GM12878 (cell line): ENCODE data around the gene RPL3. TPM values are rescaled to one million over a fixed set of nuclear protein-coding genes. Genes with fewer than 3 reads are reported as not detected.
A peak's percentile ranks its signal among the peaks of the same experiment; 100 is the strongest.

Source experiments
- ATAC-seq: fragments of 200-7000 bp; cut with Tn5 transposase; 3 replicates; pipeline ENCODE4 v1.9.1; 2020; ENCODE audit warnings: mild to moderate bottlenecking, moderate library complexity
- BruUV-seq: library from RNA; stranded (reverse); fragments of 400-500 nt; replicated peaks from 2 replicates; lab custom pipeline; 2021; lab: Mats Ljungman, UMichigan
- CTCF ChIA-PET: fragments of 300-600 bp; sonication (Branson Sonifier 250); formaldehyde crosslinking; extraction: SDS; loops from one replicate; lab custom pipeline; 2021; ENCODE audit warnings: inconsistent platforms; lab: Yijun Ruan, JAX
- POLR2A ChIA-PET: fragments of 350-600 bp; formaldehyde crosslinking; extraction: SDS; loops from one replicate; lab custom pipeline; 2021; ENCODE audit warnings: inconsistent platforms; lab: Charles Lee
- RAD21 ChIA-PET: fragments of 300-600 bp; sonication (Branson Sonifier 250); formaldehyde crosslinking; loops from one replicate; lab custom pipeline; 2023; ENCODE audit warnings: antibody characterized with exemption; ENCODE audit not compliant: unreplicated experiment; lab: Charles Lee
- SMC1A ChIA-PET: fragments of 300-600 bp; sonication (Branson Sonifier 250); formaldehyde crosslinking; loops from one replicate; lab custom pipeline; 2023; ENCODE audit not compliant: unreplicated experiment, uncharacterized antibody; lab: Charles Lee
- DNase-seq: peaks from one replicate; pipeline ENCODE4 v3.0.0-alpha.2; 2011; ENCODE audit warnings: low read depth, low spot score
- FAIRE-seq: peaks from 3 replicates; lab custom pipeline; 2011; peaks lifted over from hg19 to GRCh38; lab: Jason Lieb, UNC
- H2AFZ ChIP-seq: 2 replicates; pipeline ENCODE4 v1.6.0; 2011; ENCODE audit warnings: low read depth, low read length, control low read depth; ENCODE audit not compliant: control insufficient read depth
- H3K27ac ChIP-seq: 2 replicates; pipeline ENCODE4 v1.5.1; 2011; ENCODE audit warnings: control low read depth; ENCODE audit not compliant: control insufficient read depth, insufficient read depth
- H3K27me3 ChIP-seq, 2 experiments: replicated peaks in 1 of 2; 2 replicates each; pipeline versions ENCODE4 v1.6.0 to v1.6.1; 2011; ENCODE audit warnings: low read length in 1 of 2; ENCODE audit not compliant: control insufficient read depth in 2 of 2, insufficient read depth in 2 of 2
- H3K36me3 ChIP-seq, 2 experiments: 2 replicates each; pipeline ENCODE4 v1.5.1; 2011; ENCODE audit warnings: low read length in 1 of 2; ENCODE audit not compliant: control insufficient read depth in 2 of 2, insufficient read depth in 2 of 2
- H3K4me1 ChIP-seq: 2 replicates; pipeline ENCODE4 v1.6.1; 2011; ENCODE audit warnings: mild to moderate bottlenecking, low read length, moderate library complexity, mixed read lengths; ENCODE audit not compliant: control insufficient read depth, insufficient read depth
- H3K4me2 ChIP-seq: 2 replicates; pipeline ENCODE4 v1.6.0; 2011; ENCODE audit warnings: control low read depth; ENCODE audit not compliant: control insufficient read depth, insufficient read depth
- H3K4me3 ChIP-seq: fragments of 200-600 bp; sonication (generic); 2 replicates; pipeline ENCODE4 v1.5.1; 2016
- H3K79me2 ChIP-seq: 2 replicates; pipeline ENCODE4 v1.6.0; 2011; ENCODE audit warnings: low read length; ENCODE audit not compliant: control insufficient read depth, insufficient read depth
- H3K9ac ChIP-seq: 2 replicates; pipeline ENCODE4 v1.8.0; 2011; ENCODE audit warnings: low read length, control low read depth, mixed read lengths; ENCODE audit not compliant: control insufficient read depth, insufficient read depth
- H3K9me3 ChIP-seq: replicated peaks from 3 replicates; pipeline ENCODE4 v1.5.1; 2011; ENCODE audit warnings: mild to moderate bottlenecking, low read length; ENCODE audit not compliant: control insufficient read depth, insufficient read depth
- H4K20me1 ChIP-seq: 2 replicates; pipeline ENCODE4 v1.6.0; 2011; ENCODE audit not compliant: control insufficient read depth, insufficient read depth
- CHD1 ChIP-seq: IDR thresholded peaks from 2 replicates; pipeline ENCODE4 v1.6.1; 2012; ENCODE audit warnings: low read depth, low read length, improper control_type of control experiment
- CTCF ChIP-seq, 3 experiments: IDR thresholded peaks in 2 of 3; conservative IDR thresholded peaks in 1 of 3; 2 replicates each; pipeline ENCODE4 v1.5.1; 2011; ENCODE audit warnings: low read depth in 3 of 3, low read length in 3 of 3, mild to moderate bottlenecking in 3 of 3, control low read depth in 2 of 3, moderate library complexity in 2 of 3, inconsistent platforms in 1 of 3, mixed read lengths in 1 of 3; ENCODE audit not compliant: control insufficient read depth in 2 of 3, insufficient read depth in 1 of 3; ENCODE audit errors: extremely low read depth in 1 of 3
- EED ChIP-seq: sonication (generic); IDR thresholded peaks from 2 replicates; pipeline ENCODE4 v1.6.1; 2016; ENCODE audit warnings: antibody characterized with exemption, low read depth
- EZH2 ChIP-seq: IDR thresholded peaks from 2 replicates; pipeline ENCODE4 v1.6.1; 2012; ENCODE audit warnings: low read depth, mild to moderate bottlenecking, control low read depth, inconsistent platforms, low read length, borderline replicate concordance; ENCODE audit not compliant: control insufficient read depth
- FOS ChIP-seq: IDR thresholded peaks from 3 replicates; pipeline ENCODE4 v1.6.1; 2011; ENCODE audit warnings: borderline replicate concordance; ENCODE audit not compliant: insufficient read length; ENCODE audit errors: extremely low read depth
- HCFC1 ChIP-seq: fragments of 150-350 bp; IDR thresholded peaks from 2 replicates; pipeline ENCODE4 v1.6.1; 2014; ENCODE audit warnings: low read length
- SIX5 ChIP-seq: IDR thresholded peaks from 2 replicates; pipeline ENCODE4 v1.6.1; 2011; ENCODE audit warnings: mild to moderate bottlenecking, low read depth, low read length, moderate library complexity; ENCODE audit not compliant: severe bottlenecking
- SMARCA5 ChIP-seq: fragments of 450-650 bp; IDR thresholded peaks from 2 replicates; pipeline ENCODE4 v1.6.1; 2017; ENCODE audit warnings: mild to moderate bottlenecking
- ZBTB33 ChIP-seq: fragments of 450-650 bp; IDR thresholded peaks from 2 replicates; pipeline ENCODE4 v1.6.1; 2017; ENCODE audit warnings: mild to moderate bottlenecking
- WGBS: methylation state at CpG from one replicate; pipeline ENCODE4 v1.1.6; 2016; ENCODE audit warnings: low lambda C conversion rate; ENCODE audit not compliant: insufficient replicate concordance, insufficient coverage; ENCODE audit errors: missing lambda C conversion rate; 5-methylcytosine and 5-hydroxymethylcytosine counted together
- in situ Hi-C: fragments of 300-500 bp; cut with MboI; formaldehyde crosslinking; loops from 9 replicates; pipeline ENCODE4 v1.14.3; 2018; ENCODE audit warnings: mixed read lengths
- intact Hi-C: fragments of 100-400 bp; cut with micrococcal nuclease; formaldehyde crosslinking; loops from one replicate; pipeline ENCODE4 v1.14.2; 2022; ENCODE audit not compliant: unreplicated experiment
- polyA plus RNA-seq, 11 experiments: library from polyadenylated mRNA; depleted of rRNA in 4 of 11; unstranded in 6 of 11; stranded (reverse) in 5 of 11; fragments of >200 nt; fragmentation: Nextera tagmentation in 4 of 11; fragmentation: Illumina TruSeq in 1 of 11; extraction: Ambion mirVana in 4 of 11; extraction: Trizol in 1 of 11; gene quantifications; 1 replicate in 1 of 11; 2 replicates in 10 of 11; pipeline versions ENCODE4 v1.2.1 to v1.2.3, GENCODE V29; 2011 to 2016; ENCODE audit warnings: inconsistent platforms in 2 of 11, missing spikeins in 2 of 11, low read depth in 1 of 11
- total RNA-seq, 4 experiments: library from RNA; depleted of rRNA in 3 of 4; stranded (reverse); fragments of >200 nt in 3 of 4; fragmentation: Illumina TruSeq in 1 of 4; extraction: Trizol in 1 of 4; gene quantifications; 2 replicates each; pipeline versions ENCODE4 v1.2.1 to v1.2.3, GENCODE V29; 2013 to 2021

RPL3 gene
- total and polyA plus RNA-seq, 10 of the 15 experiments (the other 5 are each of a cell fraction or from before 2014, with no cell fraction given), result 1,534 to 6,791 (median 3,992) TPM

GRCh38 chr22:39292031-39292462, 27.4 kb downstream of the RPL3 start:
- Histone ChIP-seq H3K27ac (no peak overlapping the region), H3K4me2 (no peak overlapping the region), H3K4me1 (peaks cover 6% of the 10 kb centered on the region), H3K79me2 (no peaks in the 10 kb centered on the region), H3K27me3 (no peaks in the 10 kb centered on the region), H3K9ac (no peak overlapping the region), H4K20me1 (no peaks in the 10 kb centered on the region), H3K9me3 (no peaks in the 10 kb centered on the region), H2AFZ (no peak overlapping the region), H3K4me3 (no peak overlapping the region), H3K36me3 (no peaks in the 10 kb centered on the region)
- TF ChIP-seq SIX5 (no peak), FOS (no peak), HCFC1 (no peak), ZBTB33 (no peak)
- SMC1A ChIA-PET, result no interaction called here
- intact Hi-C loops (no loop called here), in situ Hi-C loops (no loop called here)
- POLR2A ChIA-PET, result no interaction called here
- ATAC-seq (no peak), FAIRE-seq (no peak), DNase-seq (no peak)
- CTCF ChIA-PET, result no interaction called here
- WGBS, result 68% methylated on average over 9 of the region's 19 CpGs
- BruUV-seq, result no TSS peak
- RAD21 ChIA-PET, result interaction anchor here (1.3 kb wide), 1 partner anchor 121 kb away, joined by 8 read pairs; no protein-coding TSS in a partner anchor

- DNase-seq (no peak), ATAC-seq (no peak), FAIRE-seq (no peak)
- 83% methylated on average over 10 of the region's 10 CpGs for WGBS
- no peaks in the 10 kb centered on the region for H3K79me2 ChIP-seq
- no peaks in the 10 kb centered on the region for H3K27me3 ChIP-seq
- H4K20me1 ChIP-seq, result no peaks in the 10 kb centered on the region
- CTCF ChIA-PET, result interaction anchor here (0.8 to 1.7 kb wide), 4 partner anchors 8 to 120 kb away, joined by 3 to 6 read pairs (median 4); no protein-coding TSS in a partner anchor
- no peak overlapping the region for H3K4me3 ChIP-seq
- peaks cover 11% of the 10 kb centered on the region for H3K4me1 ChIP-seq
- intact Hi-C loops, result no loop called here
- no peaks in the 10 kb centered on the region for H3K9me3 ChIP-seq
- no peak for TF ChIP-seq CHD1
- no peak for TF ChIP-seq EZH2
- TF ChIP-seq EED, result no peak
- no peak for TF ChIP-seq SMARCA5
- 0 out of 6 replicates have a peak, but pooled peaks of 2 of the 3 experiments have one; percentile 7 to 14 for TF ChIP-seq CTCF (IDR thresholded peaks at IDR 0.05 in 2 of 3, conservative IDR thresholded peaks at IDR 0.05 in 1 of 3; ENCODE audit: control insufficient read depth in 2 of 3, extremely low read depth in 1 of 3, insufficient read depth in 1 of 3, low read depth in 3 of 3, low read length in 3 of 3)
- no TSS peak for BruUV-seq
- no peak overlapping the region for H3K9ac ChIP-seq
- RAD21 ChIA-PET, result interaction anchor here (1.3 kb wide), 1 partner anchor 121 kb away, joined by 8 read pairs; no protein-coding TSS in a partner anchor
- H3K27ac ChIP-seq, result no peak overlapping the region
- no peak overlapping the region for H2AFZ ChIP-seq
- H3K36me3 ChIP-seq, result no peaks in the 10 kb centered on the region
- POLR2A ChIA-PET, result no interaction called here
- in situ Hi-C loops, result no loop called here
- no peak overlapping the region for H3K4me2 ChIP-seq
- SMC1A ChIA-PET, result no interaction called here
Measured at GRCh38 chr22:39291523-39291922, 27.9 kb downstream of the RPL3 start.
